ENCODE data around the gene KRTAP1-4. TPM values are rescaled to one million over a fixed set of nuclear protein-coding genes. Genes with fewer than 3 reads are reported as not detected.
"Not testable (repeated sequence)": the region's sequence is repeated elsewhere in the genome, so short reads cannot be mapped to it uniquely, and the experiment has no call there.

KRTAP1-4 gene
- total RNA-seq, 4 donors from 2014 or later, result not detected

GRCh38 chr17:41054025-41054424, 24.0 kb upstream of the KRTAP1-4 start:
- Histone ChIP-seq H3K4me3 (no peak overlapping the region), H3K27me3 (peaks cover 0 to 3% of the 10 kb centered on the region in 2 donors), H3K4me1 (no peaks in the 10 kb centered on the region), H3K9me3 (peaks cover 0 to 4% (median 0%) of the 10 kb centered on the region in 4 donors), H3K36me3 (no peaks in the 10 kb centered on the region), H3K27ac (no peak overlapping the region)
- 92 to 96% methylated on average over 4 of the region's 4 CpGs for WGBS, 2 donors
- no peak for DNase-seq (ENCODE audit: low spot score in 2 of 2)
- TF ChIP-seq CTCF (IDR thresholded peaks at IDR 0.05) (no peak), POLR2A (IDR thresholded peaks at IDR 0.05) (no peak), EP300 (IDR thresholded peaks at IDR 0.05) (no peak)

- no peaks in the 10 kb centered on the region for H3K36me3 ChIP-seq
- H3K27me3 ChIP-seq, result peaks cover 0 to 11% of the 10 kb centered on the region in 2 donors
- H3K4me3 ChIP-seq, result no peak overlapping the region
- no peak for TF ChIP-seq EP300 (IDR thresholded peaks at IDR 0.05)
- no peaks in the 10 kb centered on the region for H3K4me1 ChIP-seq
- DNase-seq (ENCODE audit: low spot score in 2 of 2), result no peak
- peaks cover 0 to 2% (median 0%) of the 10 kb centered on the region in 4 donors for H3K9me3 ChIP-seq
- no peak overlapping the region for H3K27ac ChIP-seq
Observed at GRCh38 chr17:41052566-41052965, 22.6 kb upstream of the KRTAP1-4 start.

DNA sequence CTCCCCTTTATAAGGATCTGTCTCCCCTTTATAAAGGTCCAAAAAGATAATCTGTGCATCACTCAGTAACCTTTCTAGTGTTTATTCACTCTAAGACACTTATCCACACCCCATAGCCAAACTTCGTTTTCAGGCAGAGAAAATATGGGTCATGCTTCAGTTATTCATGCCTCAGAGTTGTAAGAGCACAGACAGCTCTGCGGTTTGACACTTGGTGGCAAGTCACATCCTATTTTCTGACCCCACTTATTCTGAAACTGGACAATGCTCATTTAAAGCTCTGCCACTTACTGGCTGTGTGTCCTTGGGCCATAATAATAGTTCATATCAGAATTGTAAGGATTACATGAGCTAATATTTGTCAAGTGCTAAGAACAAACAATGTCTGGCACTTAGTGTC, 19.1 kb upstream of the KRTAP1-4 start:
- 39 to 57% methylated on average over 2 of the region's 2 CpGs for WGBS, 2 donors
- Histone ChIP-seq H3K4me1 (no peaks in the 10 kb centered on the region), H3K4me3 (no peak overlapping the region), H3K9me3 (peaks cover 0 to under 1% (median 0%) of the 10 kb centered on the region in 4 donors), H3K27me3 (peaks cover 0 to 11% of the 10 kb centered on the region in 2 donors), H3K27ac (no peak overlapping the region), H3K36me3 (no peaks in the 10 kb centered on the region)
- TF ChIP-seq EP300 (IDR thresholded peaks at IDR 0.05), result no peak
- DNase-seq (ENCODE audit: low spot score in 2 of 2), result no peak

DNA sequence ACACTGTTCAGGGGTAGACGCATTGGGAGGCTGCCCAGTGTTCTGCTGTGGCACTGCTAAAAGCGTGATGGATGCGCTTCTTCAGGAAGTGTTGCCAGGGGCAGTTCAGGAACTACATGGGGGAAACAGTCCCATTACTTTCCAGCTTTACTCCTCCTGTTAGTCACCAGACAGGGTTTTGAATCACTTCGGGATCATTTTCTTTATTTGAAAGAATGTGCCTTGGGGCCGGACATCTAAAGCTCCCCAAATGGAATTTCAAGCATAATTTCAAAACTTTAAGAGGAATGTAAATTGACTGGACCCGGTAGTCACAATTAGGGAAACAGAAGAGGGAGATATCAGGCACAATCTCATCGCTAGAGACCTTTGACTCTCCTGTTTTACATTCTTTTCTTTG, 18.4 kb upstream of the KRTAP1-4 start:
- H3K27ac ChIP-seq, result no peak overlapping the region
- no peaks in the 10 kb centered on the region for H3K4me1 ChIP-seq
- peaks cover 0 to 11% of the 10 kb centered on the region in 2 donors for H3K27me3 ChIP-seq
- H3K4me3 ChIP-seq, result no peak overlapping the region
- TF ChIP-seq CTCF (IDR thresholded peaks at IDR 0.05) (no peak), POLR2A (IDR thresholded peaks at IDR 0.05) (no peak)
- WGBS, 2 donors, result 56% methylated on average over 7 of the region's 7 CpGs
- no peak for DNase-seq (ENCODE audit: low spot score in 2 of 2)
- peaks cover 0 to 3% (median 0%) of the 10 kb centered on the region in 4 donors for H3K9me3 ChIP-seq
- no peaks in the 10 kb centered on the region for H3K36me3 ChIP-seq

DNA sequence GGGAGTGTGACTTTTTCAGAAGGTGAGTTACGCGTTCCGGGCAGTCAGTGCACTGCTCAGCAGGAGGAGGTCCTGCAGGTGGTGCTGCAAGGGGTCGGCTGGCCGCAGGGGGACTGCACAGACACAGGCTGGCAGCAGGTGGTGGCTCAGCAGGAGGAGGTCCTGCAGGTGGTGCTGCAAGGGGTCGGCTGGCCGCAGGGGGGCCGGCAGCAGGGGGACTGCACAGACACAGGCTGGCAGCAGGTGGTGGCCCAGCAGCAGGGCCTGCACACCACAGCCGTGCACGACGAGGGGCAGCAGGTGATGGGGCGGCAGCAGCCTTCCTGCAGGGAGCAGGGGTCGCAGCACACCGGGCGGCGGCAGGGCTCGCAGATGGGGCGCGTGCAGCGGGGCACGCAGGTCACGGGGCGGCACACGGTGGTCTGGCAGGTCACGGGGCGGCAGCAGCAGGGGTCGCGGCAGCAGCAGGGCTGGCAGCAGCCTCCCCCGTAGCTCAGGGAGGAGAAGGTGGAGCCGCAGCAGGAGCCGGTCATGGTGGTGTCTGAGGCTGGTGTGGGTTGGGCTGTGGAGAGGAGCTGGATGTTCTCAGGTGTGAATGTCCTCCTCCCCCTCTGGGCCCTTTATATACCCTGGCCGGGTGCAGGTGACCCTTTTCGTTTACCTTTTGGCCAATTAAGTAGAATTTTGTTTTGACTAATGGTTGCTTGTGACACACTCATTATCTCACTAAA, 16.9 kb upstream of the KRTAP1-4 start, which contains the start of gene KRTAP2-1:
Gene KRTAP2-1, minus strand, starts transcription at position 582 of the 731 bp plus-strand sequence. Its CDS starts 49 bp downstream, at position 533.
- 68 to 71% methylated on average over 8 to 9 of the region's 33 CpGs for WGBS, 2 donors
- DNase-seq (ENCODE audit: low spot score in 2 of 2); H3K4me1 ChIP-seq: not testable (repeated sequence)

GRCh38 chr17:41042953-41043352, 13.0 kb upstream of the KRTAP1-4 start:
- Histone ChIP-seq H3K27ac (no peak overlapping the region), H3K4me1 (no peaks in the 10 kb centered on the region), H3K27me3 (peaks cover 0 to 1% of the 10 kb centered on the region in 2 donors), H3K4me3 (no peak overlapping the region), H3K9me3 (peaks cover 0 to 3% (median 0%) of the 10 kb centered on the region in 4 donors), H3K36me3 (no peaks in the 10 kb centered on the region)
- 92 to 100% methylated on average over 1 of the region's 1 CpG for WGBS, 2 donors
- TF ChIP-seq POLR2A (IDR thresholded peaks at IDR 0.05) (no peak), EP300 (IDR thresholded peaks at IDR 0.05) (no peak), CTCF (IDR thresholded peaks at IDR 0.05) (no peak)
- DNase-seq (ENCODE audit: low spot score in 2 of 2), result no peak

More for the DNA sequence above, 16.9 kb upstream of the KRTAP1-4 start, which contains the start of gene KRTAP2-1:
- not testable (repeated sequence) for H3K4me3 ChIP-seq, H3K9me3 ChIP-seq, H3K27ac ChIP-seq, H3K36me3 ChIP-seq
- H3K27me3 ChIP-seq, result peaks cover 0 to 11% of the 10 kb centered on the region in 2 donors

DNA sequence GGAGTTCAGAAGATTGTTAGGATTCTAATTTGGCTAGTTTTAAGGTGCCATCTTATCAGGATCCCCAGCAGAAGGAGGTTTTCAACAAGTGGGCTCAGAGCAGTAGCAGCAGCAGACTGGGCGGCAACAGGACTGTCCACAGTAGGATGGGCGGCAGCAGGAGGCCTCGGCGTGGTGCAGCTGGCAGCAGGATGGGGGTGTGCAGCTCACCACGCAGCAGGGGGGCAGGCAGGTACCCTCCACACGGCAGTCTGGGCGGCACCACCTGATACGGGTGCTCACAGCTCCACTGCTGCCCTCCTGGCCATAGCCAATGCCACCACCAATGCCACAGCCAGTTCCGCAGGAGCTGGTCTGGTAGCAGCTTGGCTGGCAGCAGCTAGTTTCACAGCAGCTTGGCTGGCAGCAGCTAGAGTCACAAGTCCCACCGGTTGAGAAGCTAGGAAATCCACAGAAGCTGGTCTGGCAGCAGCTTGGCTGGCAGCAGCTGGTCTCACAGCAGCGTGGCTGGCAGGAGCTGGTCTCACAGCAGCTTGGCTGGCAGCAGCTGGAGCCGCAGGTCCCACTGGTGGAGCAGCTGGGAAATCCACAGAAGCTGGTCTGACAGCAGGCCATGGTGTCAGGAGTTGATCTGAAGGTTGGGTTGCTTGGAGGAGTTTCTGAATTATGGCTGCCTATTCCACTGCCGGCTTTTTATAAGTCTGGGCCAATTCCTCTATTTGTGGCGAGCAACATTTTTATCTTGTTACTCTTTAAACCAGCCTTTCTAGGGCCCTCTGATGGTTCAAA, 11.0 kb upstream of the KRTAP1-4 start, which contains the start of gene KRTAP1-1:
Gene KRTAP1-1, minus strand, starts transcription at position 668 of the 789 bp plus-strand sequence. Its CDS starts 53 bp downstream, at position 615.
- H3K27me3 ChIP-seq; H3K27ac ChIP-seq; DNase-seq (ENCODE audit: low spot score in 2 of 2); H3K9me3 ChIP-seq; H3K36me3 ChIP-seq; H3K4me1 ChIP-seq; H3K4me3 ChIP-seq: not testable (repeated sequence)
- WGBS, 2 donors, result 80 to 91% methylated on average over 6 to 13 of the region's 14 CpGs
